IPS DF 19.7 (cell line): ENCODE measurements around the gene PTPN20.
"Not testable (repeated sequence)": the region's sequence is repeated elsewhere in the genome, so short reads cannot be mapped to it uniquely, and the experiment has no call there.

Experiments used
- DNase-seq: peaks from one replicate; pipeline ENCODE4 v3.0.0-alpha.2; 2013; ENCODE audit warnings: low read depth, low spot score

Gene PTPN20

GRCh38 chr10:46952540-46952939, 41.3 kb downstream of the PTPN20 start:
- not testable (repeated sequence) for DNase-seq

- not testable (repeated sequence) for DNase-seq
Observed at GRCh38 chr10:46960742-46961141, 49.5 kb downstream of the PTPN20 start.

- DNase-seq: not testable (repeated sequence)
Observed at GRCh38 chr10:46963356-46963755, 52.1 kb downstream of the PTPN20 start.

- not testable (repeated sequence) for DNase-seq
Observed at GRCh38 chr10:46967013-46967412, 55.8 kb downstream of the PTPN20 start.

- not testable (repeated sequence) for DNase-seq
Observed at GRCh38 chr10:46980223-46980622, 69.0 kb downstream of the PTPN20 start.

- not testable (repeated sequence) for DNase-seq
Observed at GRCh38 chr10:46987233-46987924, 76.2 kb downstream of the PTPN20 start.

- no peak for DNase-seq
Observed at GRCh38 chr10:46992803-46993561, 81.8 kb downstream of the PTPN20 start.

GRCh38 chr10:46995234-46995633, 84.0 kb downstream of the PTPN20 start:
- DNase-seq: no peak

- DNase-seq: no peak
Observed at GRCh38 chr10:46998192-46998591, 87.0 kb downstream of the PTPN20 start.

- DNase-seq: no peak
Observed at GRCh38 chr10:46998595-46998994, 87.4 kb downstream of the PTPN20 start.

- DNase-seq: no peak
Observed at GRCh38 chr10:46999217-46999616, 88.0 kb downstream of the PTPN20 start.

- no peak for DNase-seq
Observed at GRCh38 chr10:47008769-47009168, 97.5 kb downstream of the PTPN20 start.

GRCh38 chr10:47009215-47009838, 98.1 kb downstream of the PTPN20 start:
- DNase-seq: no peak

GRCh38 chr10:47010036-47010435, 98.8 kb downstream of the PTPN20 start:
- DNase-seq: no peak

- no peak for DNase-seq
Observed at GRCh38 chr10:47012214-47012613, 101.0 kb downstream of the PTPN20 start.

- DNase-seq: no peak
Observed at GRCh38 chr10:47013507-47014154, 102.4 kb downstream of the PTPN20 start.

- DNase-seq: no peak
Observed at GRCh38 chr10:47015404-47015803, 104.2 kb downstream of the PTPN20 start.

- DNase-seq: no peak
Observed at GRCh38 chr10:47016564-47016963, 105.3 kb downstream of the PTPN20 start.

- no peak for DNase-seq
Observed at GRCh38 chr10:47018026-47018735, 107.0 kb downstream of the PTPN20 start.

GRCh38 chr10:47019155-47020145, 108.2 kb downstream of the PTPN20 start:
- DNase-seq: no peak
